Panc1 (cell line): Measurements from ENCODE around the gene ENOX1. TPM values are rescaled to one million over a fixed set of nuclear protein-coding genes. Genes with fewer than 3 reads are reported as not detected.

ENCODE experiments used
- ATAC-seq: fragments of 200-7000 bp; cut with Tn5 transposase; 2 replicates; pipeline ENCODE4 v1.9.1; 2020; ENCODE audit warnings: mild to moderate bottlenecking, moderate library complexity
- BruUV-seq: library from RNA; stranded (reverse); fragments of 400-500 nt; replicated peaks from 2 replicates; lab custom pipeline; 2021; lab: Mats Ljungman, UMichigan
- CTCF ChIA-PET: fragments of 300-600 bp; sonication (Branson Sonifier 250); formaldehyde crosslinking; loops from one replicate; lab custom pipeline; 2022; ENCODE audit warnings: antibody characterized with exemption; lab: Charles Lee
- POLR2A ChIA-PET: fragments of 300-600 bp; sonication (Branson Sonifier 250); formaldehyde crosslinking; loops from one replicate; lab custom pipeline; 2022; ENCODE audit warnings: antibody characterized with exemption; lab: Charles Lee
- DNase-seq: peaks from one replicate; pipeline ENCODE4 v3.0.0-alpha.2; 2010; ENCODE audit warnings: low read depth, low spot score
- H3K27ac ChIP-seq: 2 replicates; pipeline ENCODE4 v1.5.1; 2011; ENCODE audit warnings: mild to moderate bottlenecking, low read length, inconsistent platforms
- H3K27me3 ChIP-seq: fragments of 200-500 bp; sonication (Bioruptor generic); 2 replicates; pipeline ENCODE4 v1.6.0; 2014; ENCODE audit warnings: low read length, inconsistent platforms; ENCODE audit not compliant: control insufficient read depth, insufficient read depth
- H3K36me3 ChIP-seq: fragments of 200-500 bp; sonication (Bioruptor generic); 2 replicates; pipeline ENCODE4 v1.5.1; 2014; ENCODE audit warnings: inconsistent platforms, mild to moderate bottlenecking, low read length, moderate library complexity; ENCODE audit not compliant: control insufficient read depth, insufficient read depth
- H3K4me1 ChIP-seq: 2 replicates; pipeline ENCODE4 v1.5.1; 2011; ENCODE audit warnings: inconsistent platforms, mild to moderate bottlenecking, low read length, moderate library complexity; ENCODE audit not compliant: control insufficient read depth, insufficient read depth
- H3K4me3 ChIP-seq, 2 experiments: 2 replicates each; pipeline ENCODE4 v1.5.1; 2011 to 2012; ENCODE audit warnings: low read depth in 2 of 2, low read length in 2 of 2, mild to moderate bottlenecking in 2 of 2, inconsistent platforms in 1 of 2, moderate library complexity in 1 of 2
- H3K9me3 ChIP-seq: fragments of 200-500 bp; sonication (Bioruptor generic); 2 replicates; pipeline ENCODE4 v1.5.1; 2014; ENCODE audit warnings: low read depth, mild to moderate bottlenecking, inconsistent platforms, low read length, moderate library complexity; ENCODE audit not compliant: control insufficient read depth, insufficient read depth
- POLR2AphosphoS5 ChIP-seq: IDR thresholded peaks from 2 replicates; pipeline ENCODE4 v1.6.1; 2012; ENCODE audit warnings: mild to moderate bottlenecking, low read depth, low read length, moderate library complexity
- SIN3A ChIP-seq: IDR thresholded peaks from 2 replicates; pipeline ENCODE4 v1.6.1; 2012; ENCODE audit warnings: low read depth, mild to moderate bottlenecking, low read length, moderate library complexity, borderline replicate concordance; ENCODE audit not compliant: insufficient read depth
- TCF7L2 ChIP-seq: IDR thresholded peaks from 2 replicates; pipeline ENCODE4 v1.6.1; 2011; ENCODE audit warnings: mild to moderate bottlenecking, low read depth, low read length, inconsistent platforms
- in situ Hi-C: cut with HindIII; loops from 2 replicates; pipeline ENCODE4 v1.10.0; 2016; ENCODE audit warnings: low sequenced_read_pairs, low pct_unique_long_range_greater_than_20kb
- intact Hi-C: fragments of 100-400 bp; cut with micrococcal nuclease; formaldehyde crosslinking; loops from one replicate; pipeline ENCODE4 v1.10.0; 2022; ENCODE audit not compliant: unreplicated experiment
- total RNA-seq: library from RNA; stranded (reverse); gene quantifications from one replicate; pipeline ENCODE4 v1.2.1, GENCODE V29; 2021; ENCODE audit not compliant: unreplicated experiment
- TF ChIP-seq, protein P1 (sequence below): fragments of 450-650 bp; IDR thresholded peaks from 2 replicates; pipeline ENCODE4 v1.5.1; 2017; ENCODE audit warnings: mild to moderate bottlenecking
- TF ChIP-seq, protein P2 (sequence below), 2 experiments: IDR thresholded peaks; 2 replicates each; pipeline ENCODE4 v1.6.1; 2011 to 2012; ENCODE audit warnings: low read depth in 2 of 2, control low read depth in 1 of 2, low read length in 1 of 2, mild to moderate bottlenecking in 1 of 2, moderate library complexity in 1 of 2; ENCODE audit not compliant: insufficient read depth in 1 of 2

Gene ENOX1
- total RNA-seq, 1 experiment from 2014 or later = 0.23 TPM

GRCh38 chr13:43180837-43181236 lies 605.9 kb downstream of the ENOX1 start:
- intact Hi-C loops = no loop called here
- CTCF ChIA-PET = no interaction called here
- Histone ChIP-seq H3K36me3 (no peaks in the 10 kb centered on the region; the same call in 1 of the 2 replicates), H3K9me3 (no peaks in the 10 kb centered on the region), H3K4me3 (no peak overlapping the region), H3K27me3 (no peaks in the 10 kb centered on the region), H3K4me1 (no peaks in the 10 kb centered on the region), H3K27ac (no peak overlapping the region)
- TF ChIP-seq TCF7L2 = no peak
- TF ChIP-seq, protein P1, sequence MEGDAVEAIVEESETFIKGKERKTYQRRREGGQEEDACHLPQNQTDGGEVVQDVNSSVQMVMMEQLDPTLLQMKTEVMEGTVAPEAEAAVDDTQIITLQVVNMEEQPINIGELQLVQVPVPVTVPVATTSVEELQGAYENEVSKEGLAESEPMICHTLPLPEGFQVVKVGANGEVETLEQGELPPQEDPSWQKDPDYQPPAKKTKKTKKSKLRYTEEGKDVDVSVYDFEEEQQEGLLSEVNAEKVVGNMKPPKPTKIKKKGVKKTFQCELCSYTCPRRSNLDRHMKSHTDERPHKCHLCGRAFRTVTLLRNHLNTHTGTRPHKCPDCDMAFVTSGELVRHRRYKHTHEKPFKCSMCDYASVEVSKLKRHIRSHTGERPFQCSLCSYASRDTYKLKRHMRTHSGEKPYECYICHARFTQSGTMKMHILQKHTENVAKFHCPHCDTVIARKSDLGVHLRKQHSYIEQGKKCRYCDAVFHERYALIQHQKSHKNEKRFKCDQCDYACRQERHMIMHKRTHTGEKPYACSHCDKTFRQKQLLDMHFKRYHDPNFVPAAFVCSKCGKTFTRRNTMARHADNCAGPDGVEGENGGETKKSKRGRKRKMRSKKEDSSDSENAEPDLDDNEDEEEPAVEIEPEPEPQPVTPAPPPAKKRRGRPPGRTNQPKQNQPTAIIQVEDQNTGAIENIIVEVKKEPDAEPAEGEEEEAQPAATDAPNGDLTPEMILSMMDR = no peak
- no peak for TF ChIP-seq SIN3A
- no peak for TF ChIP-seq POLR2AphosphoS5
- TF ChIP-seq, protein P2, sequence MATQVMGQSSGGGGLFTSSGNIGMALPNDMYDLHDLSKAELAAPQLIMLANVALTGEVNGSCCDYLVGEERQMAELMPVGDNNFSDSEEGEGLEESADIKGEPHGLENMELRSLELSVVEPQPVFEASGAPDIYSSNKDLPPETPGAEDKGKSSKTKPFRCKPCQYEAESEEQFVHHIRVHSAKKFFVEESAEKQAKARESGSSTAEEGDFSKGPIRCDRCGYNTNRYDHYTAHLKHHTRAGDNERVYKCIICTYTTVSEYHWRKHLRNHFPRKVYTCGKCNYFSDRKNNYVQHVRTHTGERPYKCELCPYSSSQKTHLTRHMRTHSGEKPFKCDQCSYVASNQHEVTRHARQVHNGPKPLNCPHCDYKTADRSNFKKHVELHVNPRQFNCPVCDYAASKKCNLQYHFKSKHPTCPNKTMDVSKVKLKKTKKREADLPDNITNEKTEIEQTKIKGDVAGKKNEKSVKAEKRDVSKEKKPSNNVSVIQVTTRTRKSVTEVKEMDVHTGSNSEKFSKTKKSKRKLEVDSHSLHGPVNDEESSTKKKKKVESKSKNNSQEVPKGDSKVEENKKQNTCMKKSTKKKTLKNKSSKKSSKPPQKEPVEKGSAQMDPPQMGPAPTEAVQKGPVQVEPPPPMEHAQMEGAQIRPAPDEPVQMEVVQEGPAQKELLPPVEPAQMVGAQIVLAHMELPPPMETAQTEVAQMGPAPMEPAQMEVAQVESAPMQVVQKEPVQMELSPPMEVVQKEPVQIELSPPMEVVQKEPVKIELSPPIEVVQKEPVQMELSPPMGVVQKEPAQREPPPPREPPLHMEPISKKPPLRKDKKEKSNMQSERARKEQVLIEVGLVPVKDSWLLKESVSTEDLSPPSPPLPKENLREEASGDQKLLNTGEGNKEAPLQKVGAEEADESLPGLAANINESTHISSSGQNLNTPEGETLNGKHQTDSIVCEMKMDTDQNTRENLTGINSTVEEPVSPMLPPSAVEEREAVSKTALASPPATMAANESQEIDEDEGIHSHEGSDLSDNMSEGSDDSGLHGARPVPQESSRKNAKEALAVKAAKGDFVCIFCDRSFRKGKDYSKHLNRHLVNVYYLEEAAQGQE (IDR thresholded peaks at IDR 0.05; ENCODE audit: insufficient read depth in 1 of 2, low read depth in 2 of 2, low read length in 1 of 2) = no peak
- BruUV-seq = no TSS peak
- POLR2A ChIA-PET = no interaction called here
- in situ Hi-C loops = no loop called here
- DNase-seq (no peak), ATAC-seq (no peak)

- CTCF ChIA-PET = no interaction called here
- no TSS peak for BruUV-seq
- intact Hi-C loops (no loop called here), in situ Hi-C loops (no loop called here)
- H3K27ac ChIP-seq = no peak overlapping the region
- POLR2A ChIA-PET = no interaction called here
- DNase-seq = no peak
- no peak for ATAC-seq
- TF ChIP-seq TCF7L2 (no peak), SIN3A (no peak), POLR2AphosphoS5 (no peak)
- TF ChIP-seq, protein P2 (IDR thresholded peaks at IDR 0.05; ENCODE audit: insufficient read depth in 1 of 2, low read depth in 2 of 2, low read length in 1 of 2) = no peak
- TF ChIP-seq, protein P1 = no peak
- H3K4me3 ChIP-seq = no peak overlapping the region
- no peaks in the 10 kb centered on the region; the same call in 1 of the 2 replicates for H3K36me3 ChIP-seq
- H3K27me3 ChIP-seq = no peaks in the 10 kb centered on the region
- H3K9me3 ChIP-seq = no peaks in the 10 kb centered on the region
- no peaks in the 10 kb centered on the region for H3K4me1 ChIP-seq
Measured at GRCh38 chr13:43180036-43180660, 606.6 kb downstream of the ENOX1 start.
